NCI-H345 treated with DMSO at 0.1 percent for 48 hours (cell line): ENCODE results near the gene PMAIP1.

Experiments
- DNase-seq: peaks from one replicate; lab custom pipeline; 2025; ENCODE audit not compliant: unreplicated experiment; lab: John Stamatoyannopoulos, UW

PMAIP1 gene

DNA sequence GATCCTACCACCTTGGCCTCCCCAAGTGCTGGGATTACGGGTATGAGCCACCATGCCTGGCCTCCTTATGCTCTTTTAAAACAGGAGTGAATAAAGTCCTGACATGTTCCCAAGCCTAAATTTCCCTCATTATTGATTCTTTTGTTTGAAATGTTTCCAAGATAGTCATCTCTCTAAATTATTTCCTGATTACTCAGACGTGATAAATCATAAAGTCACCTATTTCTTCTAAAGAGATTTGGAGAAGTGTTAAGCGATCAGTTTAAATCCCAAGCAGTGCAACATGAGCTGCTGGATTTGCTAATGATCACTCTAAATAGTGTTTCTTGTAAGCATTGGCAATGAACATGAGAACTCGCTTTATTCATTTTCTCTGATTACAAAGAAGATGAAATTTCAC is 51.8 kb downstream of the PMAIP1 start:
- no peak for DNase-seq

DNA sequence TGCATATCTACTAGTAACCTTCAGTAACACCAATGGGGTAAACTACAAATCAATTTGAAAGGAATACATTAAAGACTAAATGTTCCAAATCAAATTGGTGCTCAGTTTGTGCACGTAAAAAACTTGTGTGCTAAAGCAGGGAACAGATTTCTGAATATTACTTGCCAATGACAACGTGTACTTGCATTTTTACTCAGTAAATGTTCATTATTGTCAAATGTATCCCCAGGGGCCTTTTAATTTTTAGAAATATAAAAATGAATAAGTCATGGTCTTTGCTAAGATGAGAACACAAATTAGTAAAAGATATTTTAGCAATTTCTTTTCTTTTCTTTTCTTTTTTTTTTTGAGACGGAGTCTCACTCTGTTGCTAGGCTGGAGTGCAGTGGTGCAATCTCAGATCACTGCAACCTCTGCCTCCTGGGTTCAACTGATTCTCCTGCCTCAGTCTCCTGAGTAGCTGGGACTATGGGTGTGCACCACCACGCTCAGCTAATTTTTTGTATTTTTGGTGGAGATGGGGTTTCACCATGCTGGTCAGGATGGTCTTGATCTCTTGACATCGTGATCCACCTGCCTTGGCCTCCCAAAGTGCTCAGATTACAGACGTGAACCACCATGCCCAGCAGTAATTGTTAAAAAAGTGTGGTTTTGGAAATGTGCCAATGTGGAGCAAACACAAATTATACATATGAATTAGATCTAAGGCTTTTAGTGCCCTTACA is 52.6 kb downstream of the PMAIP1 start:
- no peak for DNase-seq
